Psoas muscle (tissue), 8 donors: Measurements from ENCODE around the gene ABCC2. TPM values are rescaled to one million over a fixed set of nuclear protein-coding genes. Genes with fewer than 3 reads are reported as not detected.
A peak's percentile ranks its signal among the peaks of the same experiment; 100 is the strongest.

ENCODE experiments used
- ATAC-seq, 4 donors: fragments of 200-7000 bp; cut with Tn5 transposase; one replicate each; pipeline ENCODE4 v1.9.1; 2020; ENCODE audit warnings: moderate library complexity in 3 of 4, mild to moderate bottlenecking in 2 of 4
- DNase-seq, 2 donors: peaks; one replicate each; pipeline ENCODE4 v3.0.0-alpha.2; 2020
- H3K27ac ChIP-seq: fragments of 200-600 bp; one replicate; pipeline ENCODE4 v1.8.0; 2022
- H3K27me3 ChIP-seq, 3 donors: fragments of 200-600 bp in 1 of 3; one replicate each; pipeline versions ENCODE4 v1.6.1 to v1.8.0; 2013 to 2022; ENCODE audit warnings: low read length in 2 of 3, mild to moderate bottlenecking in 2 of 3, moderate library complexity in 1 of 3; ENCODE audit not compliant: insufficient read depth in 3 of 3
- H3K36me3 ChIP-seq, 2 donors: fragments of 200-600 bp in 1 of 2; one replicate each; pipeline versions ENCODE4 v1.6.1 to v1.8.0; 2013 to 2022; ENCODE audit warnings: low read depth in 1 of 2, mild to moderate bottlenecking in 1 of 2, moderate library complexity in 1 of 2; ENCODE audit not compliant: insufficient read depth in 1 of 2
- H3K4me1 ChIP-seq: fragments of 200-600 bp; one replicate; pipeline ENCODE4 v1.8.0; 2022
- H3K4me3 ChIP-seq: fragments of 200-600 bp; one replicate; pipeline ENCODE4 v1.8.0; 2022; ENCODE audit warnings: mild to moderate bottlenecking
- H3K9me3 ChIP-seq: fragments of 200-600 bp; one replicate; pipeline ENCODE4 v1.8.0; 2022
- WGBS, 3 donors: extraction: QIAGEN DNeasy Blood & Tissue Kit; methylation state at CpG; one replicate each; pipeline versions ENCODE4 v1.1.6 to v1.1.7; 2013; 5-methylcytosine and 5-hydroxymethylcytosine counted together
- intact Hi-C, 2 donors: fragments of 100-400 bp; cut with DNase I; formaldehyde crosslinking; loops; one replicate each; pipeline versions ENCODE4 v1.11.0 to v1.14.2; 2022
- polyA plus RNA-seq, 3 donors: library from polyadenylated mRNA; stranded (reverse); fragments of 200-250 nt; gene quantifications; one replicate each; pipeline ENCODE4 v1.2.3, GENCODE V29; 2013
- total RNA-seq, 4 donors: library from RNA; stranded (reverse); fragmentation: NEBNext Ultra II Directional in 2 of 4; extraction: Animal tissue kit (Norgen Biotek cat#: 25700) in 2 of 4; gene quantifications; one replicate each; pipeline versions ENCODE4 v1.2.1 to v1.2.4, GENCODE V29; 2021 to 2023
- TF ChIP-seq, protein P1 (sequence below): fragments of 200-600 bp; IDR thresholded peaks from one replicate; pipeline ENCODE4 v1.8.0; 2022; ENCODE audit warnings: antibody characterized with exemption
- donor health status: healthy with polysubstance abuse.
- donor health status: DM: no; HTN: no; CAD: no; lungs with moderate emphysema.
- donor health status: Bipolar disorder and iron deficiency.
- donor health status: healthy.
- donor health status: DM: yes; HTN: yes; CAD: no.
- donor health status: DM: no; HTN: no; CAD: no.
- donor health status: DM: no; HTN: no; CAD: no.
- donor health status: DM: yes; HTN: yes; CAD: no.

The ABCC2 gene
- total and polyA plus RNA-seq, 7 donors, result 0.23 to 2.3 (median 0.64) TPM

DNA sequence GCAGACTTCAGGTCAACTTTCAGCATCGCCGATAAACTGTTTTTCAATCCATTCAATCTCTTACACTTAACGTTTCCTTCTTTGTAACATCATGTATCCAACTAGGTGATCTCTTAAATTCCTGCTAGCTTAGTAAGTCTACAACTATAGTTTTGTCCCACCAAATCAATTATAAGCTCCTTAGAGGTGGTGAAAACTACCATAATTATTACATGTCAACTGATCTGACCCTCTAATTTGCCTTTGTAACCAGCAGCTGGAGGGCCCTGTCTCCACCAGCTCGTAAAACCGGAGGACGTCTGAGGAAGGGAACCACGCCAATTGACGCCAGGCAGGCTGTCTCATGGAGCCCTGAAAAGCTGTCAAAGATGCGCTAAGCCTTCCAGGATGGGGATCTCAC, 113.4 kb downstream of the ABCC2 start:
- TF ChIP-seq, protein P1, sequence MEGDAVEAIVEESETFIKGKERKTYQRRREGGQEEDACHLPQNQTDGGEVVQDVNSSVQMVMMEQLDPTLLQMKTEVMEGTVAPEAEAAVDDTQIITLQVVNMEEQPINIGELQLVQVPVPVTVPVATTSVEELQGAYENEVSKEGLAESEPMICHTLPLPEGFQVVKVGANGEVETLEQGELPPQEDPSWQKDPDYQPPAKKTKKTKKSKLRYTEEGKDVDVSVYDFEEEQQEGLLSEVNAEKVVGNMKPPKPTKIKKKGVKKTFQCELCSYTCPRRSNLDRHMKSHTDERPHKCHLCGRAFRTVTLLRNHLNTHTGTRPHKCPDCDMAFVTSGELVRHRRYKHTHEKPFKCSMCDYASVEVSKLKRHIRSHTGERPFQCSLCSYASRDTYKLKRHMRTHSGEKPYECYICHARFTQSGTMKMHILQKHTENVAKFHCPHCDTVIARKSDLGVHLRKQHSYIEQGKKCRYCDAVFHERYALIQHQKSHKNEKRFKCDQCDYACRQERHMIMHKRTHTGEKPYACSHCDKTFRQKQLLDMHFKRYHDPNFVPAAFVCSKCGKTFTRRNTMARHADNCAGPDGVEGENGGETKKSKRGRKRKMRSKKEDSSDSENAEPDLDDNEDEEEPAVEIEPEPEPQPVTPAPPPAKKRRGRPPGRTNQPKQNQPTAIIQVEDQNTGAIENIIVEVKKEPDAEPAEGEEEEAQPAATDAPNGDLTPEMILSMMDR, result no peak
- H3K27ac ChIP-seq, result no peak overlapping the region
- no peak overlapping the region for H3K4me3 ChIP-seq
- 78 to 82% (median 78%) methylated on average over 9 of the region's 9 CpGs for WGBS, 3 donors
- intact Hi-C loops, result no loop called here
- no peaks in the 10 kb centered on the region for H3K9me3 ChIP-seq
- DNase-seq (no peak), ATAC-seq (peak in 1 of 4 donors; percentile 33)
- H3K36me3 ChIP-seq, result peaks cover 12 to 76% of the 10 kb centered on the region in 2 donors
- no peaks in the 10 kb centered on the region for H3K4me1 ChIP-seq
- no peaks in the 10 kb centered on the region for H3K27me3 ChIP-seq

Other genes starting within 250 kb of the ABCC2 start
- gene NKX2-3, start 249.7 kb upstream of the ABCC2 start, total RNA-seq, result not detected
- gene NKX2-3, start 249.7 kb upstream of the ABCC2 start, polyA plus RNA-seq, result not detected
- 10 to 100 TPM; 30.6 to 64.1 (median 61.9) TPM for gene SLC25A28, start 162.2 kb upstream of the ABCC2 start, total RNA-seq
- 10 to 100 TPM; 41.3 to 69.8 (median 44.7) TPM for gene SLC25A28, start 162.2 kb upstream of the ABCC2 start, polyA plus RNA-seq
- gene ENTPD7, start 123.1 kb upstream of the ABCC2 start, total RNA-seq, result 1 to 10 TPM; 1.1 to 2.1 (median 1.4) TPM
- 1 to 10 TPM in 1 of 3 donors, under 1 TPM in 2; 0.35 to 3.3 (median 0.92) TPM for gene ENTPD7, start 123.1 kb upstream of the ABCC2 start, polyA plus RNA-seq
- 10 to 100 TPM; 25.9 to 59.4 (median 39.4) TPM for gene COX15, start 50.5 kb upstream of the ABCC2 start, total RNA-seq
- 10 to 100 TPM; 12.7 to 43.9 (median 12.8) TPM for gene COX15, start 50.5 kb upstream of the ABCC2 start, polyA plus RNA-seq
- gene CUTC, start 50.4 kb upstream of the ABCC2 start, total RNA-seq, result 100 to 1,000 TPM; 108 to 179 (median 133) TPM
- 100 to 1,000 TPM in 2 of 3 donors, 10 to 100 TPM in 1; 52.8 to 167 (median 112) TPM for gene CUTC, start 50.4 kb upstream of the ABCC2 start, polyA plus RNA-seq
- gene DNMBP, start 227.3 kb downstream of the ABCC2 start, total RNA-seq, result 10 to 100 TPM; 10.7 to 16.9 (median 12.4) TPM
- 10 to 100 TPM in 1 of 3 donors, 1 to 10 TPM in 2; 6.2 to 11.0 (median 8.3) TPM for gene DNMBP, start 227.3 kb downstream of the ABCC2 start, polyA plus RNA-seq